Stimulated activated CD8-positive, alpha-beta memory T cell treated with anti-CD3 and anti-CD28 coated beads, Interleukin-4, amount 100 ng/mL, for 48 hours (primary cell): ENCODE measurements around the gene ADAMTS5.

Experiments used
- DNase-seq: peaks from one replicate; pipeline ENCODE4 v3.0.0-alpha.2; 2020

The ADAMTS5 gene

DNA sequence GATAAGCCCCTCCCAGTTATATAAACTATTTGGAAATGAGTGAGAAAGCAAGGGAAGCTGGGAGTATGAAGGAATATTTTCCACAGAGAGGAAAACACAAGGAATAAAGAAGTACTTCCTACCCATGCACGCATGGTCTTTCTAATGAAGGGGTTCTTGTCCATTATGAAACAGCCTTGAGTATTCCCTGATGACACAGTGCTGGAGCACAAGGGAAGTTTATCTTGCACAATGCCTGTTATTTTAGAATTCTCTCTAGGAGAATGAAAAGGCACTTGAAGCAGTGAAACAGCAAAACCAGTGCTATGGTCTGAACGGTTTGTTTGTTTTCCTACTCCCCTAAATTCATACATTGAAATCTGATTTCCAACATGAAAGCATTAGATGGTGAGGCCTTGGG is 83.1 kb downstream of the ADAMTS5 start:
- DNase-seq: no peak

DNA sequence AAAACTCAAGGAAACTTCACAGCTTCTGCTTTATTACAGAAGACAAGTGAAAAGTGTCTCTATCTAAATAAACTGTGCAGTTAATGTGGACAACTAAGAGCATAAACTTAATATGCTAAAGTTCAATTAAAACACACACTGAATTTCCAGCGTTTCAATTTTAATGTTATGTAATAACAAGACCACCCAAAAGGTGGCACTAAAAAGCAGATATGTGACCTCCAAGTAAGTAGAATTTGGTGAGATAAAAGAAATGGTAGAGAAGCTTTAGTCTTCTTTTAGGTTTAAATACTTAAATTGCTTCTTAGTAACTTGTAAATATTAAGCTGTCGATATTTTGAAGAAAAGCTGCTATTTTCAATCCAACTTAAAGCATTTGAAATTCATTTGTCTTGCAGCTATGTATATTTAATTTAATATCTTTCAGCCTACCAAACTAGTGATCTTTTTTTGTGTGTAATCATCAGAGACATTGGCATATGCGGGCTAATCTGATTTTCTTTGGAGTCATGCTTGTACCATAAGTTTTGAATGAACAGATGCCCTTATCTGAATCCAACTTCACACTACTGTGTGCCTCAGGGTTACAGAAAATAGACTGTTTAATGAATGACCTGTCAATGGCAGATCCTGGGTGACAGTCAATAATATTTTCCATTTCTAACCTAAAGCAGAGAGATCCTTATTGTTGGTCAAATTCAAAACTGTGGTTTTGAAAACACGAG is 85.2 kb downstream of the ADAMTS5 start:
- DNase-seq: no peak

GRCh38 chr21:26877018-26877417 is 89.9 kb downstream of the ADAMTS5 start:
- DNase-seq: no peak

DNA sequence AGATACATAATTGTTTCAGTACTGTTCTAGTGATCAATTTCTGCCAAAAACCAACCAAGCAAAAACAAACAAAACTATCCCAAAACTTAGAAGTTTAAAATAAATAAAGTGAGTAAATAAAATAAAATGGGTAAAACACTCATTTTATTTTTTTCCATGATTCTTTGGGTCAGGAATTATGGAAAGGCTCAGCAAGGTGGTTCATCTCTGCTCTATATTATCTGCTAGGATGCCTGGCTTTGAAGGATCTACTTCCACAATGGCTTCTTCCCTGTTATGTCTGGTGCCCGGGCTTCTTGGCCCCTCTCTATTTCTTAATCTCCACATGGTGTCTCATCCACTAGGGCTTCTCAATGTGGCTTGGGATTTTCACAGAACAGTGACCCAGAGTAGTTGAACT is 92.5 kb downstream of the ADAMTS5 start:
- no peak for DNase-seq
